IMR-90 (cell line): ENCODE measurements around the gene UNC93B1. TPM values are rescaled to one million over a fixed set of nuclear protein-coding genes. Genes with fewer than 3 reads are reported as not detected.

Experiments used
- ATAC-seq: fragments of 200-7000 bp; cut with Tn5 transposase; 2 replicates; pipeline ENCODE4 v1.9.1; 2020; ENCODE audit warnings: low read depth, mild to moderate bottlenecking, moderate library complexity
- BruUV-seq: library from RNA; stranded (reverse); fragments of 400-500 nt; replicated peaks from 2 replicates; lab custom pipeline; 2021; lab: Mats Ljungman, UMichigan
- CTCF ChIA-PET: fragments of 300-600 bp; formaldehyde crosslinking; extraction: SDS; loops from one replicate; lab custom pipeline; 2021; ENCODE audit warnings: antibody characterized with exemption; lab: Yijun Ruan, JAX
- POLR2A ChIA-PET: fragments of 300-600 bp; sonication (Branson Sonifier 250); formaldehyde crosslinking; loops from one replicate; lab custom pipeline; 2022; ENCODE audit warnings: antibody characterized with exemption; ENCODE audit not compliant: unreplicated experiment; lab: Charles Lee
- DNase-seq: peaks from one replicate; pipeline ENCODE4 v3.0.0; 2013
- H2AFZ ChIP-seq: replicated peaks from 2 replicates; pipeline ENCODE3; 2013; ENCODE audit warnings: low read length, mild to moderate bottlenecking; ENCODE audit not compliant: poor library complexity
- H2AK5ac ChIP-seq: 2 replicates; pipeline ENCODE4 v1.6.1; 2013; ENCODE audit warnings: low read depth, low read length, inconsistent platforms
- H2AK9ac ChIP-seq: replicated peaks from 2 replicates; pipeline ENCODE3; 2013; ENCODE audit warnings: mild to moderate bottlenecking, low read depth, low read length, moderate library complexity; ENCODE audit not compliant: poor library complexity
- H2BK120ac ChIP-seq: 2 replicates; pipeline ENCODE4 v1.6.1; 2013; ENCODE audit warnings: low read depth, low read length, inconsistent platforms
- H2BK15ac ChIP-seq: 3 replicates; pipeline ENCODE4 v1.6.1; 2013; ENCODE audit warnings: low read depth, low read length, inconsistent platforms
- H2BK20ac ChIP-seq: 2 replicates; pipeline ENCODE4 v1.6.1; 2013; ENCODE audit warnings: low read depth, mild to moderate bottlenecking, inconsistent platforms, low read length, moderate library complexity
- H2BK5ac ChIP-seq: 2 replicates; pipeline ENCODE4 v1.6.1; 2013; ENCODE audit warnings: mild to moderate bottlenecking, low read depth, low read length, inconsistent platforms; ENCODE audit not compliant: poor library complexity, severe bottlenecking
- H3K14ac ChIP-seq: replicated peaks from 2 replicates; pipeline ENCODE4 v1.6.1; 2013; ENCODE audit warnings: low read depth, low read length, inconsistent platforms
- H3K18ac ChIP-seq: 2 replicates; pipeline ENCODE4 v1.6.1; 2013; ENCODE audit warnings: low read depth, low read length, control low read depth
- H3K23ac ChIP-seq: 2 replicates; pipeline ENCODE4 v1.6.1; 2013; ENCODE audit warnings: low read depth, low read length, inconsistent platforms
- H3K27ac ChIP-seq: 2 replicates; pipeline ENCODE4 v1.5.1; 2013; ENCODE audit warnings: mild to moderate bottlenecking, control low read depth, low read length; ENCODE audit not compliant: insufficient read depth
- H3K27me3 ChIP-seq: 2 replicates; pipeline ENCODE4 v1.6.1; 2013; ENCODE audit warnings: low read length; ENCODE audit not compliant: control insufficient read depth, insufficient read depth
- H3K36me3 ChIP-seq: 2 replicates; pipeline ENCODE4 v1.6.1; 2013; ENCODE audit warnings: low read length, mixed read lengths; ENCODE audit not compliant: control insufficient read depth, insufficient read depth
- H3K4ac ChIP-seq: 2 replicates; pipeline ENCODE4 v1.6.1; 2013; ENCODE audit warnings: low read depth, low read length, inconsistent platforms
- H3K4me1 ChIP-seq: 2 replicates; pipeline ENCODE4 v1.6.1; 2013; ENCODE audit warnings: low read length, mixed read lengths; ENCODE audit not compliant: control insufficient read depth, insufficient read depth
- H3K4me2 ChIP-seq: 2 replicates; pipeline ENCODE4 v1.6.1; 2013; ENCODE audit warnings: low read depth, mild to moderate bottlenecking, control low read depth, low read length, moderate library complexity
- H3K4me3 ChIP-seq: 2 replicates; pipeline ENCODE4 v1.5.1; 2013; ENCODE audit warnings: low read depth, mild to moderate bottlenecking, control low read depth, low read length, moderate library complexity; ENCODE audit not compliant: insufficient read depth
- H3K56ac ChIP-seq: 2 replicates; pipeline ENCODE4 v1.6.1; 2013; ENCODE audit warnings: low read length, inconsistent platforms; ENCODE audit not compliant: insufficient read depth; ENCODE audit errors: extremely low read depth
- H3K79me1 ChIP-seq, 2 experiments: 2 replicates each; pipeline ENCODE4 v1.6.1; 2013; ENCODE audit warnings: low read length in 2 of 2, inconsistent platforms in 1 of 2, low read depth in 1 of 2
- H3K9ac ChIP-seq: 2 replicates; pipeline ENCODE4 v1.6.1; 2013; ENCODE audit warnings: low read depth, low read length, control low read depth
- H3K9me1 ChIP-seq: 2 replicates; pipeline ENCODE4 v1.6.1; 2013; ENCODE audit warnings: low read length, inconsistent platforms; ENCODE audit not compliant: insufficient read depth
- H3K9me3 ChIP-seq: 2 replicates; pipeline ENCODE4 v1.6.1; 2013; ENCODE audit warnings: low read length; ENCODE audit not compliant: control insufficient read depth, insufficient read depth
- H4K20me1 ChIP-seq: 2 replicates; pipeline ENCODE4 v1.6.1; 2013; ENCODE audit warnings: low read length, inconsistent platforms; ENCODE audit not compliant: insufficient read depth
- H4K5ac ChIP-seq: 2 replicates; pipeline ENCODE4 v1.6.1; 2013; ENCODE audit warnings: mild to moderate bottlenecking, low read depth, low read length, control low read depth
- H4K8ac ChIP-seq, 2 experiments: 2 replicates each; pipeline ENCODE4 v1.6.1; 2013; ENCODE audit warnings: low read depth in 2 of 2, low read length in 2 of 2, control low read depth in 1 of 2, inconsistent platforms in 1 of 2
- H4K91ac ChIP-seq: 2 replicates; pipeline ENCODE4 v1.6.1; 2013; ENCODE audit warnings: low read depth, low read length, inconsistent platforms; ENCODE audit not compliant: insufficient read depth
- BHLHE40 ChIP-seq: fragments of 150-350 bp; IDR thresholded peaks from 2 replicates; pipeline ENCODE4 v1.6.1; 2016; ENCODE audit warnings: mild to moderate bottlenecking, low read depth, low read length
- CEBPB ChIP-seq: IDR thresholded peaks from 2 replicates; pipeline ENCODE4 v1.6.1; 2012; ENCODE audit warnings: low read depth, low read length, improper control_type of control experiment
- CHD1 ChIP-seq: IDR thresholded peaks from 2 replicates; pipeline ENCODE4 v1.6.1; 2012; ENCODE audit warnings: low read depth, low read length, improper control_type of control experiment
- CTCF ChIP-seq: conservative IDR thresholded peaks from 2 replicates; pipeline ENCODE4 v1.5.1; 2012; ENCODE audit warnings: mild to moderate bottlenecking, low read depth, low read length, improper control_type of control experiment
- FOS ChIP-seq: fragments of 150-350 bp; IDR thresholded peaks from 2 replicates; pipeline ENCODE4 v1.6.1; 2016; ENCODE audit warnings: low read depth, low read length
- MAZ ChIP-seq: IDR thresholded peaks from 2 replicates; pipeline ENCODE4 v1.6.1; 2012; ENCODE audit warnings: low read depth, mild to moderate bottlenecking, low read length, improper control_type of control experiment, moderate library complexity, borderline replicate concordance
- MXI1 ChIP-seq: IDR thresholded peaks from 2 replicates; pipeline ENCODE4 v1.6.1; 2012; ENCODE audit warnings: low read depth, mild to moderate bottlenecking, low read length, moderate library complexity, borderline replicate concordance
- POLR2A ChIP-seq: IDR thresholded peaks from 2 replicates; pipeline ENCODE4 v1.6.1; 2012; ENCODE audit warnings: mild to moderate bottlenecking, low read depth, low read length
- RCOR1 ChIP-seq: IDR thresholded peaks from 2 replicates; pipeline ENCODE4 v1.6.1; 2012; ENCODE audit warnings: mild to moderate bottlenecking, low read length, improper control_type of control experiment; ENCODE audit not compliant: insufficient replicate concordance
- RFX5 ChIP-seq: IDR thresholded peaks from 2 replicates; pipeline ENCODE4 v1.8.0; 2012; ENCODE audit warnings: low read depth, mild to moderate bottlenecking, low read length, moderate library complexity
- WGBS, 2 experiments: methylation state at CpG; one replicate each; pipeline versions ENCODE4 v1.1.5 to v1.1.7; 2013; ENCODE audit warnings: missing lambda C conversion rate in 2 of 2; ENCODE audit not compliant: insufficient read length in 1 of 2; ENCODE audit errors: extremely low coverage in 2 of 2; 5-methylcytosine and 5-hydroxymethylcytosine counted together
- dilution Hi-C: fragments of 300-500 bp; cut with HindIII; formaldehyde crosslinking; loops from one replicate; pipeline ENCODE4 v1.14.3; 2018; ENCODE audit warnings: low sequenced_read_pairs; ENCODE audit not compliant: unreplicated experiment
- in situ Hi-C: fragments of 300-500 bp; cut with MboI; formaldehyde crosslinking; loops from 3 replicates; pipeline ENCODE4 v1.14.3; 2019; ENCODE audit warnings: low sequenced_read_pairs, inconsistent platforms, mixed read lengths
- intact Hi-C: fragments of 100-400 bp; cut with micrococcal nuclease; formaldehyde crosslinking; loops from 2 replicates; pipeline ENCODE4 v1.10.0; 2022
- polyA plus RNA-seq, 3 experiments: library from polyadenylated mRNA; depleted of rRNA; stranded (reverse); fragments of >200 nt; gene quantifications; 2 replicates each; pipeline ENCODE4 v1.2.3, GENCODE V29; 2012; ENCODE audit warnings: low replicate concordance in 1 of 3
- total RNA-seq: library from RNA; depleted of rRNA; stranded (reverse); fragments of >200 nt; gene quantifications from 2 replicates; pipeline ENCODE4 v1.2.3, GENCODE V29; 2012

UNC93B1 gene
- total and polyA plus RNA-seq, 2 of the 4 experiments (the other 2 are of a cell fraction): 10.9 to 19.2 TPM

- H3K9ac ChIP-seq: no peak overlapping the region
- POLR2A ChIA-PET: no interaction called here
- H2AK5ac ChIP-seq: no peak overlapping the region; the same call in 1 of the 2 replicates
These were observed 37.8 kb upstream of the UNC93B1 start for GRCh38 chr11:68041617-68042218.

More at GRCh38 chr11:68041617-68042218, 37.8 kb upstream of the UNC93B1 start:
- dilution Hi-C loops: no loop called here
- peaks cover 7 to 54% of the 10 kb centered on the region in 2 experiments; a peak in 3 of 4 replicates for H3K79me1 ChIP-seq
- no peak overlapping the region for H3K4me3 ChIP-seq
- H3K4me2 ChIP-seq: no peak overlapping the region
- DNase-seq: no peak
- H3K4me1 ChIP-seq: peaks cover 25% of the 10 kb centered on the region
- H3K9me3 ChIP-seq: no peaks in the 10 kb centered on the region
- in situ Hi-C loops: no loop called here
- H2AK9ac ChIP-seq: no peak overlapping the region
- no peak overlapping the region for H4K8ac ChIP-seq
- no peak overlapping the region for H3K56ac ChIP-seq
- TF ChIP-seq FOS (no peak), CTCF (no peak), RCOR1 (no peak), MXI1 (no peak), MAZ (no peak), RFX5 (no peak), POLR2A (no peak), CHD1 (no peak), CEBPB (no peak), BHLHE40 (no peak)
- no peak overlapping the region for H2BK20ac ChIP-seq
- peaks cover 29% of the 10 kb centered on the region for H3K36me3 ChIP-seq
- intact Hi-C loops: no loop called here
- H3K27me3 ChIP-seq: no peaks in the 10 kb centered on the region
- BruUV-seq: no TSS peak
- no peaks in the 10 kb centered on the region; the same call in 1 of the 2 replicates for H4K20me1 ChIP-seq
- no peak overlapping the region for H2BK15ac ChIP-seq
- no peaks in the 10 kb centered on the region for H3K9me1 ChIP-seq
- no peak overlapping the region for H2BK120ac ChIP-seq
- H3K23ac ChIP-seq: no peak overlapping the region
- no peak overlapping the region for H2AFZ ChIP-seq
- CTCF ChIA-PET: interaction anchor here (0.6 to 1.4 kb wide), 2 partner anchors 11 to 79 kb away, joined by 3 to 8 read pairs; no protein-coding TSS in a partner anchor
- no peak overlapping the region for H4K91ac ChIP-seq
- ATAC-seq: no peak
- H3K4ac ChIP-seq: no peak overlapping the region
- no peak overlapping the region for H3K27ac ChIP-seq
- no peak overlapping the region for H2BK5ac ChIP-seq
- H4K5ac ChIP-seq: no peak overlapping the region
- H3K18ac ChIP-seq: no peak overlapping the region
- WGBS, 2 experiments: no CpG with 5 or more reads among the region's 12 CpGs
- no peak overlapping the region for H3K14ac ChIP-seq
